Activated naive CD8-positive, alpha-beta T cell treated with anti-CD3 and anti-CD28 coated beads, Interleukin-2, amount 50 U/mL, for 24 hours (primary cell): ENCODE results near the gene NEU4.

Experiments
- ATAC-seq: fragments of 150-1000 bp; cut with Tn5 transposase; one replicate; pipeline ENCODE4 v1.10.0; 2021
- DNase-seq: peaks from one replicate; pipeline ENCODE4 v3.0.0; 2021
- H3K27ac Mint-ChIP-seq: one replicate; pipeline ENCODE4 v1.8.0; 2021; ENCODE audit warnings: mild to moderate bottlenecking, mixed read lengths
- H3K27me3 Mint-ChIP-seq: one replicate; pipeline ENCODE4 v1.8.0; 2021; ENCODE audit warnings: mixed read lengths
- H3K36me3 Mint-ChIP-seq: one replicate; pipeline ENCODE4 v1.8.0; 2021; ENCODE audit warnings: low read depth, mixed read lengths
- H3K4me1 Mint-ChIP-seq: one replicate; pipeline ENCODE4 v1.8.0; 2021; ENCODE audit warnings: mixed read lengths
- H3K4me3 Mint-ChIP-seq: one replicate; pipeline ENCODE4 v1.8.0; 2021; ENCODE audit warnings: mild to moderate bottlenecking, moderate library complexity, mixed read lengths
- H3K9me3 Mint-ChIP-seq: one replicate; pipeline ENCODE4 v1.8.0; 2021; ENCODE audit warnings: mixed read lengths

NEU4 gene

GRCh38 chr2:241842067-241842415 lies 33.0 kb downstream of the NEU4 start:
- Mint-ChIP-seq H3K4me3 (no peak overlapping the region), H3K27me3 (peaks cover 21% of the 10 kb centered on the region), H3K36me3 (peaks cover 13% of the 10 kb centered on the region), H3K9me3 (no peaks in the 10 kb centered on the region), H3K27ac (no peak overlapping the region), H3K4me1 (peaks cover 44% of the 10 kb centered on the region)
- DNase-seq (no peak), ATAC-seq (no peak)

GRCh38 chr2:241842620-241843211 lies 33.7 kb downstream of the NEU4 start:
- peaks cover 15% of the 10 kb centered on the region for H3K27me3 Mint-ChIP-seq
- DNase-seq, result peak; percentile 73

GRCh38 chr2:241843321-241844065 lies 34.5 kb downstream of the NEU4 start:
- Mint-ChIP-seq H3K9me3 (no peaks in the 10 kb centered on the region), H3K4me3 (peak overlapping the region; percentile 71), H3K36me3 (peaks cover 10% of the 10 kb centered on the region), H3K27ac (peak overlapping the region; percentile 87), H3K4me1 (peaks cover 43% of the 10 kb centered on the region), H3K27me3 (peaks cover 9% of the 10 kb centered on the region)
- no peak for DNase-seq
- ATAC-seq, result no peak

More at GRCh38 chr2:241842620-241843211, 33.7 kb downstream of the NEU4 start:
- Mint-ChIP-seq H3K36me3 (peaks cover 10% of the 10 kb centered on the region), H3K27ac (peak overlapping the region; percentile 87), H3K4me3 (peak overlapping the region; percentile 71), H3K9me3 (no peaks in the 10 kb centered on the region), H3K4me1 (peaks cover 43% of the 10 kb centered on the region)
- peak; percentile 60 for ATAC-seq

- Mint-ChIP-seq H3K4me3 (peak overlapping the region; percentile 75), H3K4me1 (peaks cover 41% of the 10 kb centered on the region), H3K27me3 (peaks cover 8% of the 10 kb centered on the region), H3K36me3 (peaks cover 12% of the 10 kb centered on the region), H3K9me3 (no peaks in the 10 kb centered on the region), H3K27ac (peak overlapping the region; percentile 87)
- ATAC-seq (peak; percentile 82), DNase-seq (peak; percentile 92)
Measured at GRCh38 chr2:241844066-241844728, 35.2 kb downstream of the NEU4 start.

- ATAC-seq (no peak), DNase-seq (no peak)
- H3K27ac Mint-ChIP-seq, result peak overlapping the region; percentile 29
- H3K36me3 Mint-ChIP-seq, result peaks cover 12% of the 10 kb centered on the region
- peak overlapping the region; percentile 75 for H3K4me3 Mint-ChIP-seq
- H3K4me1 Mint-ChIP-seq, result peaks cover 41% of the 10 kb centered on the region
- no peaks in the 10 kb centered on the region for H3K9me3 Mint-ChIP-seq
- peaks cover 5% of the 10 kb centered on the region for H3K27me3 Mint-ChIP-seq
Measured at GRCh38 chr2:241844831-241845578, 36.0 kb downstream of the NEU4 start.

GRCh38 chr2:241846406-241846805 lies 37.4 kb downstream of the NEU4 start:
- Mint-ChIP-seq H3K27me3 (peaks cover 5% of the 10 kb centered on the region), H3K9me3 (no peaks in the 10 kb centered on the region), H3K4me1 (peaks cover 41% of the 10 kb centered on the region), H3K4me3 (peak overlapping the region; percentile 49), H3K27ac (peak overlapping the region; percentile 48), H3K36me3 (peaks cover 12% of the 10 kb centered on the region)
- no peak for ATAC-seq
- no peak for DNase-seq

- no peak for ATAC-seq
- Mint-ChIP-seq H3K27ac (no peak overlapping the region), H3K36me3 (peaks cover 15% of the 10 kb centered on the region), H3K4me1 (peaks cover 26% of the 10 kb centered on the region), H3K9me3 (no peaks in the 10 kb centered on the region), H3K27me3 (peaks cover 5% of the 10 kb centered on the region), H3K4me3 (no peak overlapping the region)
- no peak for DNase-seq
Measured at GRCh38 chr2:241848761-241849615, 40.0 kb downstream of the NEU4 start.

GRCh38 chr2:241849616-241850543 lies 40.9 kb downstream of the NEU4 start:
- Mint-ChIP-seq H3K4me3 (no peak overlapping the region), H3K4me1 (peaks cover 19% of the 10 kb centered on the region), H3K27me3 (peaks cover 5% of the 10 kb centered on the region), H3K9me3 (no peaks in the 10 kb centered on the region), H3K36me3 (peaks cover 13% of the 10 kb centered on the region), H3K27ac (no peak overlapping the region)
- DNase-seq (no peak), ATAC-seq (no peak)

GRCh38 chr2:241850544-241851324 lies 41.7 kb downstream of the NEU4 start:
- Mint-ChIP-seq H3K27me3 (peaks cover 5% of the 10 kb centered on the region), H3K4me1 (peaks cover 11% of the 10 kb centered on the region), H3K9me3 (no peaks in the 10 kb centered on the region), H3K27ac (no peak overlapping the region), H3K36me3 (peaks cover 14% of the 10 kb centered on the region), H3K4me3 (no peak overlapping the region)
- DNase-seq (no peak), ATAC-seq (no peak)

GRCh38 chr2:241851325-241852115 lies 42.5 kb downstream of the NEU4 start:
- no peak for ATAC-seq

GRCh38 chr2:241852116-241852980 lies 43.4 kb downstream of the NEU4 start:
- Mint-ChIP-seq H3K27me3 (no peaks in the 10 kb centered on the region), H3K27ac (no peak overlapping the region), H3K9me3 (no peaks in the 10 kb centered on the region), H3K36me3 (peaks cover 17% of the 10 kb centered on the region), H3K4me1 (peaks cover 12% of the 10 kb centered on the region), H3K4me3 (no peak overlapping the region)
- DNase-seq (no peak), ATAC-seq (no peak)

More at GRCh38 chr2:241851325-241852115, 42.5 kb downstream of the NEU4 start:
- peaks cover 14% of the 10 kb centered on the region for H3K36me3 Mint-ChIP-seq
- no peak for DNase-seq
- peaks cover 10% of the 10 kb centered on the region for H3K4me1 Mint-ChIP-seq
- H3K27me3 Mint-ChIP-seq, result peaks cover 2% of the 10 kb centered on the region
- H3K4me3 Mint-ChIP-seq, result no peak overlapping the region
- H3K9me3 Mint-ChIP-seq, result no peaks in the 10 kb centered on the region
- H3K27ac Mint-ChIP-seq, result no peak overlapping the region
